Measurements from ENCODE around the gene CIBAR2. TPM values are rescaled to one million over a fixed set of nuclear protein-coding genes. Genes with fewer than 3 reads are reported as not detected.
"Not testable (repeated sequence)": the region's sequence is repeated elsewhere in the genome, so short reads cannot be mapped to it uniquely, and the experiment has no call there.

Gene CIBAR2
- total and polyA plus RNA-seq, 11 donors: not detected

- peak overlapping the region in 10 of 12 donors; percentile 0 to 45 (median 24) for H3K4me3 ChIP-seq
- H3K36me3 ChIP-seq: no peaks in the 10 kb centered on the region
- no peak for ATAC-seq
Measured at GRCh38 chr16:85054948-85055492, 57.3 kb downstream of the CIBAR2 start.

GRCh38 chr16:85054321-85054720 is 58.0 kb downstream of the CIBAR2 start:
- H3K4me1 ChIP-seq: peaks cover 0 to 47% (median 17%) of the 10 kb centered on the region in 12 donors

More at GRCh38 chr16:85054948-85055492, 57.3 kb downstream of the CIBAR2 start:
- intact Hi-C loops (cut with DNase I): no loop called here
- H3K27me3 ChIP-seq: no peaks in the 10 kb centered on the region
- H3K27ac ChIP-seq: peak overlapping the region; percentile 16 to 95 (median 52)
- TF ChIP-seq POLR2A (IDR thresholded peaks at IDR 0.05): no peak
- TF ChIP-seq CTCF (IDR thresholded peaks at IDR 0.05): no peak
- peaks cover 0 to 47% (median 17%) of the 10 kb centered on the region in 12 donors for H3K4me1 ChIP-seq
- H3K9me3 ChIP-seq: no peaks in the 10 kb centered on the region
- DNase-seq: no peak
- WGBS, 4 donors: 71 to 76% (median 73%) methylated on average over 6 of the region's 6 CpGs

GRCh38 chr16:85052536-85052935 is 59.7 kb downstream of the CIBAR2 start:
- H3K9me3 ChIP-seq: no peaks in the 10 kb centered on the region
- ATAC-seq (no peak), DNase-seq (no peak)
- H3K27me3 ChIP-seq: no peaks in the 10 kb centered on the region
- no peak overlapping the region for H3K4me3 ChIP-seq
- H3K27ac ChIP-seq: no peak overlapping the region
- intact Hi-C loops (cut with DNase I): no loop called here
- TF ChIP-seq POLR2A (IDR thresholded peaks at IDR 0.05): no peak
- TF ChIP-seq CTCF (IDR thresholded peaks at IDR 0.05): no peak
- 92 to 96% (median 96%) methylated on average over 10 of the region's 10 CpGs for WGBS, 4 donors
- peaks cover 0 to 54% (median 15%) of the 10 kb centered on the region in 12 donors for H3K4me1 ChIP-seq
- H3K36me3 ChIP-seq: no peaks in the 10 kb centered on the region

More at GRCh38 chr16:85054321-85054720, 58.0 kb downstream of the CIBAR2 start:
- peak overlapping the region in 2 of 12 donors; percentile 81 to 95 for H3K27ac ChIP-seq
- ATAC-seq; intact Hi-C loops (cut with DNase I); H3K27me3 ChIP-seq; H3K36me3 ChIP-seq; H3K9me3 ChIP-seq; DNase-seq; H3K4me3 ChIP-seq: not testable (repeated sequence)
- WGBS, 4 donors: 84 to 98% (median 96%) methylated on average over 3 of the region's 3 CpGs

GRCh38 chr16:85051683-85052082 is 60.6 kb downstream of the CIBAR2 start:
- Histone ChIP-seq H3K27ac (no peak overlapping the region), H3K4me1 (peaks cover 0 to 54% (median 15%) of the 10 kb centered on the region in 12 donors), H3K4me3 (no peak overlapping the region), H3K27me3 (no peaks in the 10 kb centered on the region), H3K36me3 (no peaks in the 10 kb centered on the region), H3K9me3 (no peaks in the 10 kb centered on the region)
- 84 to 93% (median 90%) methylated on average over 8 of the region's 8 CpGs for WGBS, 4 donors
- DNase-seq (no peak), ATAC-seq (no peak)
- TF ChIP-seq POLR2A (IDR thresholded peaks at IDR 0.05): no peak
- no peak for TF ChIP-seq CTCF (IDR thresholded peaks at IDR 0.05)
- intact Hi-C loops (cut with DNase I): no loop called here
